GM12878 (cell line): Measurements from ENCODE around the gene PPP2R2B. TPM values are rescaled to one million over a fixed set of nuclear protein-coding genes. Genes with fewer than 3 reads are reported as not detected.

ENCODE experiments used
- ATAC-seq: fragments of 200-7000 bp; cut with Tn5 transposase; 3 replicates; pipeline ENCODE4 v1.9.1; 2020; ENCODE audit warnings: mild to moderate bottlenecking, moderate library complexity
- BruUV-seq: library from RNA; stranded (reverse); fragments of 400-500 nt; replicated peaks from 2 replicates; lab custom pipeline; 2021; lab: Mats Ljungman, UMichigan
- CTCF ChIA-PET: fragments of 300-600 bp; sonication (Branson Sonifier 250); formaldehyde crosslinking; extraction: SDS; loops from one replicate; lab custom pipeline; 2021; ENCODE audit warnings: inconsistent platforms; lab: Yijun Ruan, JAX
- POLR2A ChIA-PET: fragments of 350-600 bp; formaldehyde crosslinking; extraction: SDS; loops from one replicate; lab custom pipeline; 2021; ENCODE audit warnings: inconsistent platforms; lab: Charles Lee
- RAD21 ChIA-PET: fragments of 300-600 bp; sonication (Branson Sonifier 250); formaldehyde crosslinking; loops from one replicate; lab custom pipeline; 2023; ENCODE audit warnings: antibody characterized with exemption; ENCODE audit not compliant: unreplicated experiment; lab: Charles Lee
- SMC1A ChIA-PET: fragments of 300-600 bp; sonication (Branson Sonifier 250); formaldehyde crosslinking; loops from one replicate; lab custom pipeline; 2023; ENCODE audit not compliant: unreplicated experiment, uncharacterized antibody; lab: Charles Lee
- DNase-seq: peaks from one replicate; pipeline ENCODE4 v3.0.0-alpha.2; 2011; ENCODE audit warnings: low read depth, low spot score
- FAIRE-seq: peaks from 3 replicates; lab custom pipeline; 2011; peaks lifted over from hg19 to GRCh38; lab: Jason Lieb, UNC
- H2AFZ ChIP-seq: 2 replicates; pipeline ENCODE4 v1.6.0; 2011; ENCODE audit warnings: low read depth, low read length, control low read depth; ENCODE audit not compliant: control insufficient read depth
- H3K27ac ChIP-seq: 2 replicates; pipeline ENCODE4 v1.5.1; 2011; ENCODE audit warnings: control low read depth; ENCODE audit not compliant: control insufficient read depth, insufficient read depth
- H3K27me3 ChIP-seq, 2 experiments: replicated peaks in 1 of 2; 2 replicates each; pipeline versions ENCODE4 v1.6.0 to v1.6.1; 2011; ENCODE audit warnings: low read length in 1 of 2; ENCODE audit not compliant: control insufficient read depth in 2 of 2, insufficient read depth in 2 of 2
- H3K36me3 ChIP-seq, 2 experiments: 2 replicates each; pipeline ENCODE4 v1.5.1; 2011; ENCODE audit warnings: low read length in 1 of 2; ENCODE audit not compliant: control insufficient read depth in 2 of 2, insufficient read depth in 2 of 2
- H3K4me1 ChIP-seq: 2 replicates; pipeline ENCODE4 v1.6.1; 2011; ENCODE audit warnings: mild to moderate bottlenecking, low read length, moderate library complexity, mixed read lengths; ENCODE audit not compliant: control insufficient read depth, insufficient read depth
- H3K4me2 ChIP-seq: 2 replicates; pipeline ENCODE4 v1.6.0; 2011; ENCODE audit warnings: control low read depth; ENCODE audit not compliant: control insufficient read depth, insufficient read depth
- H3K4me3 ChIP-seq: fragments of 200-600 bp; sonication (generic); 2 replicates; pipeline ENCODE4 v1.5.1; 2016
- H3K79me2 ChIP-seq: 2 replicates; pipeline ENCODE4 v1.6.0; 2011; ENCODE audit warnings: low read length; ENCODE audit not compliant: control insufficient read depth, insufficient read depth
- H3K9ac ChIP-seq: 2 replicates; pipeline ENCODE4 v1.8.0; 2011; ENCODE audit warnings: low read length, control low read depth, mixed read lengths; ENCODE audit not compliant: control insufficient read depth, insufficient read depth
- H3K9me3 ChIP-seq: replicated peaks from 3 replicates; pipeline ENCODE4 v1.5.1; 2011; ENCODE audit warnings: mild to moderate bottlenecking, low read length; ENCODE audit not compliant: control insufficient read depth, insufficient read depth
- H4K20me1 ChIP-seq: 2 replicates; pipeline ENCODE4 v1.6.0; 2011; ENCODE audit not compliant: control insufficient read depth, insufficient read depth
- CREM ChIP-seq: IDR thresholded peaks from 2 replicates; pipeline ENCODE4 v1.6.1; 2014; ENCODE audit warnings: antibody characterized with exemption, low read depth
- DPF2 ChIP-seq: fragments of 450-650 bp; IDR thresholded peaks from 2 replicates; pipeline ENCODE4 v1.6.1; 2017; ENCODE audit warnings: mild to moderate bottlenecking
- FOS ChIP-seq: IDR thresholded peaks from 3 replicates; pipeline ENCODE4 v1.6.1; 2011; ENCODE audit warnings: borderline replicate concordance; ENCODE audit not compliant: insufficient read length; ENCODE audit errors: extremely low read depth
- GABPA ChIP-seq: IDR thresholded peaks from 2 replicates; pipeline ENCODE4 v1.6.1; 2014; ENCODE audit warnings: antibody characterized with exemption, low read depth, mild to moderate bottlenecking, inconsistent platforms
- GATAD2B ChIP-seq: fragments of 450-650 bp; conservative IDR thresholded peaks from 2 replicates; pipeline ENCODE4 v1.6.1; 2017; ENCODE audit warnings: low read depth, mild to moderate bottlenecking, moderate library complexity
- HDAC6 ChIP-seq: fragments of 200-600 bp; sonication (generic); IDR thresholded peaks from one replicate; pipeline ENCODE4 v1.8.0; 2017; ENCODE audit warnings: antibody characterized with exemption; ENCODE audit not compliant: unreplicated experiment
- IKZF1 ChIP-seq: fragments of 450-650 bp; conservative IDR thresholded peaks from 2 replicates; pipeline ENCODE4 v1.6.1; 2017; ENCODE audit warnings: antibody characterized with exemption, mild to moderate bottlenecking
- KDM1A ChIP-seq: fragments of 200-600 bp; sonication (generic); IDR thresholded peaks from 2 replicates; pipeline ENCODE4 v1.6.1; 2016; ENCODE audit warnings: borderline replicate concordance
- MEF2A ChIP-seq: IDR thresholded peaks from 2 replicates; pipeline ENCODE4 v1.6.1; 2011; ENCODE audit warnings: low read depth, mild to moderate bottlenecking, low read length, moderate library complexity; ENCODE audit not compliant: insufficient read depth
- NBN ChIP-seq: fragments of 450-650 bp; IDR thresholded peaks from 2 replicates; pipeline ENCODE4 v1.6.1; 2016
- NFYB ChIP-seq: IDR thresholded peaks from 2 replicates; pipeline ENCODE4 v1.6.1; 2011; ENCODE audit warnings: low read depth, mild to moderate bottlenecking, low read length, improper control_type of control experiment, moderate library complexity; ENCODE audit not compliant: insufficient read depth
- PBX3 ChIP-seq: IDR thresholded peaks from 2 replicates; pipeline ENCODE4 v1.6.1; 2011; ENCODE audit warnings: mild to moderate bottlenecking, low read depth, low read length, moderate library complexity; ENCODE audit not compliant: insufficient replicate concordance
- POLR2AphosphoS2 ChIP-seq: IDR thresholded peaks from 2 replicates; pipeline ENCODE4 v1.6.1; 2011; ENCODE audit warnings: low read depth, mild to moderate bottlenecking, low read length, improper control_type of control experiment, moderate library complexity
- POU2F2 ChIP-seq: IDR thresholded peaks from 3 replicates; pipeline ENCODE4 v1.6.1; 2011; ENCODE audit warnings: low read depth, mild to moderate bottlenecking, low read length, borderline replicate concordance
- RCOR1 ChIP-seq: conservative IDR thresholded peaks from 2 replicates; pipeline ENCODE4 v1.6.1; 2012; ENCODE audit warnings: low read depth, low read length, improper control_type of control experiment
- RFX5 ChIP-seq: IDR thresholded peaks from 2 replicates; pipeline ENCODE4 v1.6.1; 2011; ENCODE audit warnings: low read depth, low read length, improper control_type of control experiment
- SMARCA5 ChIP-seq: fragments of 450-650 bp; IDR thresholded peaks from 2 replicates; pipeline ENCODE4 v1.6.1; 2017; ENCODE audit warnings: mild to moderate bottlenecking
- USF2 ChIP-seq: IDR thresholded peaks from 2 replicates; pipeline ENCODE4 v1.6.1; 2011; ENCODE audit warnings: low read depth, low read length, improper control_type of control experiment, borderline replicate concordance
- YBX1 ChIP-seq: fragments of 450-650 bp; IDR thresholded peaks from 2 replicates; pipeline ENCODE4 v1.6.1; 2016; ENCODE audit warnings: antibody characterized with exemption
- ZNF274 ChIP-seq: IDR thresholded peaks from one replicate; pipeline ENCODE4 v1.8.0; 2011; ENCODE audit not compliant: insufficient read length, insufficient read depth
- WGBS: methylation state at CpG from one replicate; pipeline ENCODE4 v1.1.6; 2016; ENCODE audit warnings: low lambda C conversion rate; ENCODE audit not compliant: insufficient replicate concordance, insufficient coverage; ENCODE audit errors: missing lambda C conversion rate; 5-methylcytosine and 5-hydroxymethylcytosine counted together
- in situ Hi-C: fragments of 300-500 bp; cut with MboI; formaldehyde crosslinking; loops from 9 replicates; pipeline ENCODE4 v1.14.3; 2018; ENCODE audit warnings: mixed read lengths
- intact Hi-C: fragments of 100-400 bp; cut with micrococcal nuclease; formaldehyde crosslinking; loops from one replicate; pipeline ENCODE4 v1.14.2; 2022; ENCODE audit not compliant: unreplicated experiment
- polyA plus RNA-seq, 11 experiments: library from polyadenylated mRNA; depleted of rRNA in 4 of 11; unstranded in 6 of 11; stranded (reverse) in 5 of 11; fragments of >200 nt; fragmentation: Nextera tagmentation in 4 of 11; fragmentation: Illumina TruSeq in 1 of 11; extraction: Ambion mirVana in 4 of 11; extraction: Trizol in 1 of 11; gene quantifications; 1 replicate in 1 of 11; 2 replicates in 10 of 11; pipeline versions ENCODE4 v1.2.1 to v1.2.3, GENCODE V29; 2011 to 2016; ENCODE audit warnings: inconsistent platforms in 2 of 11, missing spikeins in 2 of 11, low read depth in 1 of 11
- total RNA-seq, 4 experiments: library from RNA; depleted of rRNA in 3 of 4; stranded (reverse); fragments of >200 nt in 3 of 4; fragmentation: Illumina TruSeq in 1 of 4; extraction: Trizol in 1 of 4; gene quantifications; 2 replicates each; pipeline versions ENCODE4 v1.2.1 to v1.2.3, GENCODE V29; 2013 to 2021

PPP2R2B gene
- total and polyA plus RNA-seq, 10 of the 15 experiments (the other 5 are each of a cell fraction or from before 2014, with no cell fraction given): not detected

GRCh38 chr5:146883511-146883910 lies 5.0 kb upstream of the PPP2R2B start:
- FAIRE-seq (no peak), ATAC-seq (no peak), DNase-seq (no peak)
- no peak overlapping the region for H2AFZ ChIP-seq
- H3K36me3 ChIP-seq: no peaks in the 10 kb centered on the region
- H3K4me3 ChIP-seq: no peak overlapping the region
- 5% methylated on average over 2 of the region's 2 CpGs for WGBS
- H3K4me1 ChIP-seq: no peaks in the 10 kb centered on the region
- H4K20me1 ChIP-seq: no peaks in the 10 kb centered on the region
- ChIA-PET CTCF (no interaction called here), SMC1A (no interaction called here), POLR2A (no interaction called here), RAD21 (no interaction called here)
- in situ Hi-C loops: no loop called here
- no peaks in the 10 kb centered on the region for H3K79me2 ChIP-seq
- H3K9me3 ChIP-seq: no peaks in the 10 kb centered on the region
- H3K4me2 ChIP-seq: no peak overlapping the region
- H3K27me3 ChIP-seq: 0 out of 4 replicates have a peak, but pooled peaks cover 0 to 2% of the 10 kb centered on the region in 2 experiments
- TF ChIP-seq RCOR1 (no peak), MEF2A (no peak), KDM1A (no peak), RFX5 (no peak), NBN (no peak), NFYB (no peak)
- H3K9ac ChIP-seq: no peak overlapping the region
- BruUV-seq: no TSS peak
- no peak overlapping the region for H3K27ac ChIP-seq
- intact Hi-C loops: no loop called here

DNA sequence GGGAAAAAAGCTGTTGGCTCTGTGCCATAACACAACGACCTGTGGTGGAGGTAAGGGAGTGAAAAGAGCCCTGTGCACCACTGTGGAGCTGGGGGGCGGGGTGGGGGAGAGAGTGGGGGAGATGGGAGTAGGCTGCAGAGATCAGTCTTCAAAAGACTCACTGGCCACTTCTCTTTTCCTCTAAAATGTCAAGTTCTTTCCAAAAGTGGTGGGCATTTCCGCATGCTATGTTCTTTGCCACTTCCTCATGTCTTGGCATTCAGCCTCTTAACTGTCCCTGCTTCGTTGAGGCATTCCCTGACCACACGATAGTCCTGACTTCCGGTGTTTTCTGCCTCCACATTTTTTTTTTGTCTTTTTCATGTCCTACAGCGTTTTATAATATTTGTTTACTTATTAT lies 2.4 kb upstream of the PPP2R2B start:
- Histone ChIP-seq H3K4me3 (no peak overlapping the region), H2AFZ (no peak overlapping the region), H3K9me3 (no peaks in the 10 kb centered on the region), H3K9ac (no peak overlapping the region), H3K4me1 (no peaks in the 10 kb centered on the region), H3K27me3 (peaks cover 4 to 11% of the 10 kb centered on the region in 2 experiments), H4K20me1 (no peaks in the 10 kb centered on the region), H3K27ac (no peak overlapping the region), H3K79me2 (no peaks in the 10 kb centered on the region), H3K36me3 (no peaks in the 10 kb centered on the region), H3K4me2 (no peak overlapping the region)
- in situ Hi-C loops (no loop called here), intact Hi-C loops (no loop called here)
- FAIRE-seq (no peak), DNase-seq (no peak), ATAC-seq (no peak)
- ChIA-PET POLR2A (no interaction called here), CTCF (interaction anchor here (0.9 kb wide), 1 partner anchor 348 kb away, joined by 3 read pairs; no protein-coding TSS in a partner anchor), RAD21 (no interaction called here), SMC1A (no interaction called here)
- 5% methylated on average over 6 of the region's 7 CpGs for WGBS
- TF ChIP-seq USF2 (no peak), RCOR1 (no peak), IKZF1 (no peak), RFX5 (no peak), CREM (no peak), GABPA (no peak), DPF2 (no peak), GATAD2B (no peak), POU2F2 (no peak), FOS (no peak), POLR2AphosphoS2 (no peak), ZNF274 (no peak), HDAC6 (no peak), SMARCA5 (no peak), YBX1 (no peak), PBX3 (no peak)
- no TSS peak for BruUV-seq
